Measurements from ENCODE around the gene COX8A.

COX8A gene

GRCh38 chr11:64001484-64002420 is 27.3 kb downstream of the COX8A start:
- Histone ChIP-seq H3K4me1 (ENCODE audit: insufficient read depth, poor library complexity, severe bottlenecking) (peaks cover 7% of the 10 kb centered on the region), H3K4me3 (ENCODE audit: severe bottlenecking) (no peak overlapping the region), H3K9me3 (ENCODE audit: severe bottlenecking) (no peaks in the 10 kb centered on the region), H3K27me3 (ENCODE audit: insufficient read depth, poor library complexity, severe bottlenecking) (no peaks in the 10 kb centered on the region), H3K36me3 (ENCODE audit: low read depth) (peaks cover 16% of the 10 kb centered on the region), H3K27ac (ENCODE audit: poor library complexity, severe bottlenecking) (no peak overlapping the region)
- TF ChIP-seq CTCF (IDR thresholded peaks at IDR 0.05; ENCODE audit: poor library complexity, severe bottlenecking), result no peak
- ATAC-seq (ENCODE audit: low read depth) (no peak), DNase-seq (ENCODE audit: low spot score) (no peak)

GRCh38 chr11:64003807-64004589 is 29.6 kb downstream of the COX8A start:
- no peak for TF ChIP-seq CTCF (IDR thresholded peaks at IDR 0.05; ENCODE audit: poor library complexity, severe bottlenecking)
- H3K4me3 ChIP-seq (ENCODE audit: severe bottlenecking), result no peak overlapping the region
- H3K27me3 ChIP-seq (ENCODE audit: insufficient read depth, poor library complexity, severe bottlenecking), result no peaks in the 10 kb centered on the region
- no peaks in the 10 kb centered on the region for H3K36me3 ChIP-seq (ENCODE audit: low read depth)
- no peak overlapping the region for H3K27ac ChIP-seq (ENCODE audit: poor library complexity, severe bottlenecking)
- DNase-seq (ENCODE audit: low spot score), result no peak
- peaks cover 7% of the 10 kb centered on the region for H3K4me1 ChIP-seq (ENCODE audit: insufficient read depth, poor library complexity, severe bottlenecking)
- H3K9me3 ChIP-seq (ENCODE audit: severe bottlenecking), result no peaks in the 10 kb centered on the region
- ATAC-seq (ENCODE audit: low read depth), result no peak

- Histone ChIP-seq H3K27ac (ENCODE audit: poor library complexity, severe bottlenecking) (no peak overlapping the region), H3K4me3 (ENCODE audit: severe bottlenecking) (no peak overlapping the region), H3K36me3 (ENCODE audit: low read depth) (no peaks in the 10 kb centered on the region), H3K27me3 (ENCODE audit: insufficient read depth, poor library complexity, severe bottlenecking) (no peaks in the 10 kb centered on the region), H3K4me1 (ENCODE audit: insufficient read depth, poor library complexity, severe bottlenecking) (peaks cover 7% of the 10 kb centered on the region), H3K9me3 (ENCODE audit: severe bottlenecking) (no peaks in the 10 kb centered on the region)
- DNase-seq (ENCODE audit: low spot score) (no peak), ATAC-seq (ENCODE audit: low read depth) (no peak)
- no peak for TF ChIP-seq CTCF (IDR thresholded peaks at IDR 0.05; ENCODE audit: poor library complexity, severe bottlenecking)
Observed at GRCh38 chr11:64004590-64004984, 30.2 kb downstream of the COX8A start.

- TF ChIP-seq CTCF (IDR thresholded peaks at IDR 0.05; ENCODE audit: poor library complexity, severe bottlenecking), result no peak
- Histone ChIP-seq H3K4me1 (ENCODE audit: insufficient read depth, poor library complexity, severe bottlenecking) (no peaks in the 10 kb centered on the region), H3K9me3 (ENCODE audit: severe bottlenecking) (no peaks in the 10 kb centered on the region), H3K27ac (ENCODE audit: poor library complexity, severe bottlenecking) (no peak overlapping the region), H3K4me3 (ENCODE audit: severe bottlenecking) (no peak overlapping the region), H3K27me3 (ENCODE audit: insufficient read depth, poor library complexity, severe bottlenecking) (no peaks in the 10 kb centered on the region), H3K36me3 (ENCODE audit: low read depth) (no peaks in the 10 kb centered on the region)
- DNase-seq (ENCODE audit: low spot score), result no peak
- no peak for ATAC-seq (ENCODE audit: low read depth)
Observed at GRCh38 chr11:64005691-64006090, 31.3 kb downstream of the COX8A start.

Measured in RWPE2 (cell line).